Measurements from ENCODE around the gene SPR. TPM values are rescaled to one million over a fixed set of nuclear protein-coding genes. Genes with fewer than 3 reads are reported as not detected.

The SPR gene
- total and polyA plus RNA-seq, 2 of the 4 experiments (the other 2 are of a cell fraction), result 14.3 to 17.4 TPM

- Histone ChIP-seq H3K18ac (ENCODE audit: low read depth, low read length) (no peak overlapping the region), H3K36me3 (ENCODE audit: control insufficient read depth, insufficient read depth, low read length) (no peaks in the 10 kb centered on the region), H2BK5ac (ENCODE audit: low read depth, low read length, poor library complexity, severe bottlenecking) (no peak overlapping the region), H4K91ac (ENCODE audit: insufficient read depth, low read depth, low read length) (no peak overlapping the region), H3K79me1 (ENCODE audit: low read depth in 1 of 2, low read length in 2 of 2) (no peaks in the 10 kb centered on the region), H3K56ac (ENCODE audit: extremely low read depth, insufficient read depth, low read length) (no peak overlapping the region), H3K4me1 (ENCODE audit: control insufficient read depth, insufficient read depth, low read length) (no peaks in the 10 kb centered on the region), H2BK20ac (ENCODE audit: low read depth, low read length) (no peak overlapping the region), H2BK15ac (ENCODE audit: low read depth, low read length) (no peak overlapping the region), H3K9ac (ENCODE audit: low read depth, low read length) (no peak overlapping the region), H3K14ac (replicated peaks; ENCODE audit: low read depth, low read length) (no peak overlapping the region), H3K4me2 (ENCODE audit: low read depth, low read length) (no peak overlapping the region), H3K27me3 (ENCODE audit: control insufficient read depth, insufficient read depth, low read length) (peaks cover 4% of the 10 kb centered on the region; the same call in 1 of the 2 replicates), H4K5ac (ENCODE audit: low read depth, low read length) (no peak overlapping the region), H2BK120ac (ENCODE audit: low read depth, low read length) (no peak overlapping the region), H2AK5ac (ENCODE audit: low read depth, low read length) (no peak overlapping the region), H3K4ac (ENCODE audit: low read depth, low read length) (no peak overlapping the region), H2AK9ac (replicated peaks; ENCODE audit: low read depth, low read length, poor library complexity) (no peak overlapping the region), H2AFZ (replicated peaks; ENCODE audit: low read length, poor library complexity) (no peak overlapping the region), H4K8ac (ENCODE audit: low read depth in 2 of 2, low read length in 2 of 2) (no peak overlapping the region), H3K9me3 (ENCODE audit: control insufficient read depth, insufficient read depth, low read length) (no peaks in the 10 kb centered on the region), H3K27ac (ENCODE audit: insufficient read depth, low read length) (no peak overlapping the region), H3K23ac (ENCODE audit: low read depth, low read length) (no peak overlapping the region), H4K20me1 (ENCODE audit: insufficient read depth, low read length) (no peaks in the 10 kb centered on the region; the same call in 1 of the 2 replicates), H3K4me3 (ENCODE audit: insufficient read depth, low read depth, low read length) (no peak overlapping the region), H3K9me1 (ENCODE audit: insufficient read depth, low read length) (no peaks in the 10 kb centered on the region)
- no peak for TF ChIP-seq BHLHE40 (IDR thresholded peaks at IDR 0.05; ENCODE audit: low read depth, low read length)
- TF ChIP-seq MAZ (IDR thresholded peaks at IDR 0.05; ENCODE audit: borderline replicate concordance, low read depth, low read length), result no peak
- no peak for TF ChIP-seq ELK1 (IDR thresholded peaks at IDR 0.05; ENCODE audit: borderline replicate concordance, low read depth, low read length)
- peak; percentile 75 for TF ChIP-seq FOS (IDR thresholded peaks at IDR 0.05; ENCODE audit: low read depth, low read length)
- TF ChIP-seq USF2 (IDR thresholded peaks at IDR 0.05; ENCODE audit: low read depth, low read length), result no peak
- TF ChIP-seq POLR2A (IDR thresholded peaks at IDR 0.05; ENCODE audit: low read depth, low read length), result no peak
- no peak for TF ChIP-seq SMC3 (IDR thresholded peaks at IDR 0.05; ENCODE audit: low read depth, low read length)
- DNase-seq, result peak; percentile 82
- POLR2A ChIA-PET (ENCODE audit: unreplicated experiment), result no interaction called here
- in situ Hi-C loops (cut with MboI; ENCODE audit: low sequenced_read_pairs), result no loop called here
- CTCF ChIA-PET, result interaction anchor here (0.6 to 1.1 kb wide), 3 partner anchors 15 to 535 kb away, joined by 3 to 5 read pairs (median 3); partner anchors contain the start of gene SPR
- no TSS peak for BruUV-seq (replicated peaks)
- dilution Hi-C loops (cut with HindIII; ENCODE audit: low sequenced_read_pairs, unreplicated experiment), result no loop called here
- ATAC-seq (ENCODE audit: low read depth), result no peak
- WGBS, 2 experiments (ENCODE audit: extremely low coverage in 2 of 2, insufficient read length in 1 of 2), result no CpG with 5 or more reads among the region's 2 CpGs
- intact Hi-C loops (cut with micrococcal nuclease), result loop anchor here (10.0 kb wide), 1 partner anchor 260 kb away; no protein-coding TSS in a partner anchor
These were observed 22.7 kb upstream of the SPR start for GRCh38 chr2:72864500-72864899.
